GM21515 (cell line): ENCODE measurements around the gene AHI1.
A peak's percentile ranks its signal among the peaks of the same experiment; 100 is the strongest.

Experiments
- ATAC-seq: cut with Tn5 transposase; IDR thresholded peaks from one replicate; pipeline ENCODE4 v1.9.1; 2021; ENCODE audit not compliant: unreplicated experiment

Gene AHI1

GRCh38 chr6:135236732-135237131, 260.8 kb downstream of the AHI1 start:
- no peak for ATAC-seq

DNA sequence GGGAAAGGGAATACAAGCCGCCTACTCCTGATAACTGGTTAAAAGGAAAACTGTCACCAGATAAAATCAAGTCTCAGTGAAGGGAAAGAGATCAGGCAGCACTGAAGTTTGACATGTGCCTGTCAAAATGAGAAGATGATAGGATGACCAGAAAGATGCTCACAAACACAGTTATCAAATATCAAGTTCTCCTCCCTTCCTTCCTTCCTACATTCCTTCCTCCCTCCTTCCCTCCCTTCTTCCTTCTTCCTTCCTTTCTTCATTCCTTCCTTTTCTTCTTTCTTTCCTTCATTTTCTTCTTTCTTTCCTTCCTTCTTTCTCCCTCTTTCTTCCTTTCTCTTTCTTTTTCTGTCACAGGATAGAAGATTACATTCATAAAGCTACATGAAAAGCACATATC, 261.2 kb downstream of the AHI1 start:
- ATAC-seq, result no peak

DNA sequence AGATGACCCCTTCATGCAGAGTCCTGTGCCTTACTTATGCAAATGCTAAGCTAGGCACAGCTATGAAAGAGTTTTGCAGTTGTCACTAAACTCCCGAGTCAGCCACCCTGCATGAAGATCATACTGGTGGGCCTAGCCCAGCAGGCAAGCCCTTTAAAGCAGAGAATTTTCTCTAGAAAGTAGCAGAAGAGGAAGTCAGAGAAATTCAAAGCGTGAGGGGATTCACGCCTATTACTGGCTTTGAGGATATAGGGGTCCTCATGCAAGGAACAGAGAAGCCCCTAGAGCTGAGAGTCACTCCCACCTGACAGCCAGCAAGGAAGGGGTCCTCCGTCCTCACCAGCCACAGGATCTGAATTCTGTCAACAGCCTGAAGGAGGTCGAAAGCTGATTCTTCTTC, 261.8 kb downstream of the AHI1 start:
- no peak for ATAC-seq

- ATAC-seq, result no peak
Measured at GRCh38 chr6:135234492-135234780, 263.1 kb downstream of the AHI1 start.

DNA sequence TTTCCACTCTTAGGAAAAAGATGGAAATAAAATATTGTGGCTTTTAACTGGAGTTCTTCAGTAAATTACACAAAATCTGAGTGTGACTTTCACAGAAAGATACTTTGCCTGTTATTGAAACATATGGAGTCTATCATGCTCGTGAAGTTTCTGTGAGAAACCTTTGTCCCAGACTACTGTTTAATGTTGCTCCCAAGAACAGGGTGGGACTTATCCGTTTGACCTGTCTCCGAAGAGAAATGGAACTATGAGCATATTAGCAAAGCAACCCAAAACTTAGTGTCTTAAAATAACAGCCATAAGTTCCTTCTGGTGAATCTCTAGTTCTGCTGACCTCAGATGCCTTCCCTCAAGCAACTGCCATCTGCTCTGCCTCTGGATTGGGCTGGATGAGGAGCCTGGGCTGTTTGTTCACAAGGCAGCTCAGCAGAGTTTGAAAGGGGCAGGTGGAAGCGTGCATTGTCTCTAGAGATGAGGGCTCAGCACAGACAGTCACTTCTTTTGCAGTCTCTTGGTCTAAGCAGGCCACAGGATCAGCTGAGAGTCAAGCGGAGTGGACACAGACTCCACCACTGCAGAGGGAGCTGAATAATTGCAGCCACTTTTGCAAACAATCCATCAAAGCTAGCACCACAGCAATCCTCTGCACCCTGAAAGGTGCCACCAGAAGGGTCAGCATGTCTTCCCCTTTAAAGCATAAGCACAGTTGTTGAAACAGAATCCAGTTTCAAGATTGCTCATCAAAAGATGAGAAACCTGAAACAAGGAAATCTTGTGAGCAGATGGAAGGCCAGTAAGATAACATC, 263.7 kb downstream of the AHI1 start:
- peak; percentile 66 for ATAC-seq
